H9 (cell line): Measurements from ENCODE around the gene AKR7A2. TPM values are rescaled to one million over a fixed set of nuclear protein-coding genes. Genes with fewer than 3 reads are reported as not detected.

Experiments
- DNase-seq: peaks from one replicate; pipeline ENCODE4 v3.0.0-alpha.2; 2017
- H2AFZ ChIP-seq: one replicate; pipeline ENCODE4 v1.6.1; 2013; ENCODE audit warnings: mild to moderate bottlenecking, low read length, control low read depth, moderate library complexity
- H2AK5ac ChIP-seq: 2 replicates; pipeline ENCODE4 v1.6.1; 2013; ENCODE audit warnings: low read length, control low read depth, mixed read lengths; ENCODE audit not compliant: insufficient read length
- H2BK120ac ChIP-seq: one replicate; pipeline ENCODE4 v1.6.1; 2013; ENCODE audit warnings: low read depth, mild to moderate bottlenecking, low read length, control low read depth, inconsistent platforms; ENCODE audit not compliant: poor library complexity, severe bottlenecking
- H2BK12ac ChIP-seq: 2 replicates; pipeline ENCODE4 v1.6.1; 2013; ENCODE audit warnings: low read length, control low read depth, mixed read lengths, low read depth; ENCODE audit not compliant: insufficient read length
- H2BK15ac ChIP-seq: 2 replicates; pipeline ENCODE4 v1.6.1; 2013; ENCODE audit warnings: low read depth, low read length, control low read depth
- H2BK20ac ChIP-seq: one replicate; pipeline ENCODE4 v1.6.1; 2013; ENCODE audit warnings: low read depth, mild to moderate bottlenecking, low read length, control low read depth, inconsistent platforms; ENCODE audit not compliant: poor library complexity, severe bottlenecking
- H2BK5ac ChIP-seq: 2 replicates; pipeline ENCODE4 v1.6.1; 2013; ENCODE audit warnings: low read length, control low read depth, mixed read lengths; ENCODE audit not compliant: insufficient read length
- H3K14ac ChIP-seq: 2 replicates; pipeline ENCODE4 v1.6.1; 2013; ENCODE audit warnings: low read length, control low read depth; ENCODE audit not compliant: insufficient read depth
- H3K18ac ChIP-seq: 2 replicates; pipeline ENCODE4 v1.6.1; 2013; ENCODE audit warnings: low read depth, mild to moderate bottlenecking, mixed read lengths, low read length, control low read depth; ENCODE audit not compliant: insufficient read length
- H3K23ac ChIP-seq: 2 replicates; pipeline ENCODE4 v1.6.1; 2013; ENCODE audit warnings: low read length, control low read depth, mixed read lengths, low read depth; ENCODE audit not compliant: insufficient read length
- H3K23me2 ChIP-seq: 2 replicates; pipeline ENCODE4 v1.6.1; 2013; ENCODE audit warnings: low read depth, mild to moderate bottlenecking, mixed read lengths, low read length, control low read depth; ENCODE audit not compliant: insufficient read length, poor library complexity, severe bottlenecking
- H3K27ac ChIP-seq: 2 replicates; pipeline ENCODE4 v1.5.1; 2013; ENCODE audit warnings: low read length, control low read depth, mixed read lengths, low read depth; ENCODE audit not compliant: insufficient read length
- H3K27me3 ChIP-seq: 2 replicates; pipeline ENCODE4 v1.6.1; 2013; ENCODE audit warnings: low read length, control low read depth, inconsistent platforms; ENCODE audit not compliant: insufficient read depth
- H3K4ac ChIP-seq: 2 replicates; pipeline ENCODE4 v1.6.1; 2013; ENCODE audit warnings: low read depth, mild to moderate bottlenecking, control low read depth, inconsistent platforms, low read length, moderate library complexity
- H3K4me1 ChIP-seq: 2 replicates; pipeline ENCODE4 v1.6.1; 2013; ENCODE audit warnings: low read length, control low read depth, inconsistent platforms; ENCODE audit not compliant: insufficient read depth
- H3K4me2 ChIP-seq: 2 replicates; pipeline ENCODE4 v1.6.1; 2013; ENCODE audit warnings: low read length, control low read depth, mixed read lengths; ENCODE audit not compliant: insufficient read length, insufficient read depth
- H3K56ac ChIP-seq: 2 replicates; pipeline ENCODE4 v1.6.1; 2013; ENCODE audit warnings: low read depth, mild to moderate bottlenecking, mixed read lengths, low read length, control low read depth; ENCODE audit not compliant: insufficient read length
- H3K79me1 ChIP-seq: 2 replicates; pipeline ENCODE4 v1.6.1; 2013; ENCODE audit warnings: low read depth, mild to moderate bottlenecking, moderate library complexity, low read length, control low read depth, inconsistent platforms; ENCODE audit not compliant: insufficient read depth, poor library complexity, severe bottlenecking
- H3K79me2 ChIP-seq: 2 replicates; pipeline ENCODE4 v1.6.1; 2013; ENCODE audit warnings: low read length, control low read depth, inconsistent platforms; ENCODE audit not compliant: insufficient read depth
- H3K9ac ChIP-seq: 2 replicates; pipeline ENCODE4 v1.6.1; 2013; ENCODE audit warnings: low read length, control low read depth, mixed read lengths; ENCODE audit not compliant: insufficient read length; ENCODE audit errors: extremely low read depth
- H3K9me3 ChIP-seq: one replicate; pipeline ENCODE4 v1.6.1; 2013; ENCODE audit warnings: low read depth, low read length, inconsistent platforms; ENCODE audit not compliant: control insufficient read depth
- H3T11ph ChIP-seq: one replicate; pipeline ENCODE4 v1.6.1; 2013; ENCODE audit warnings: mild to moderate bottlenecking, low read length, control low read depth, inconsistent platforms
- H4K20me1 ChIP-seq: one replicate; pipeline ENCODE4 v1.6.1; 2013; ENCODE audit not compliant: control insufficient read depth, insufficient read length, insufficient read depth
- H4K5ac ChIP-seq: 2 replicates; pipeline ENCODE4 v1.6.1; 2013; ENCODE audit warnings: low read depth, mild to moderate bottlenecking, mixed read lengths, low read length, control low read depth; ENCODE audit not compliant: insufficient read length
- H4K8ac ChIP-seq: replicated peaks from 2 replicates; pipeline ENCODE4 v1.6.1; 2013; ENCODE audit warnings: low read length, control low read depth, mixed read lengths, low read depth; ENCODE audit not compliant: insufficient read length
- H4K91ac ChIP-seq: 2 replicates; pipeline ENCODE4 v1.6.1; 2013; ENCODE audit warnings: low read depth, mild to moderate bottlenecking, moderate library complexity, mixed read lengths, low read length, control low read depth; ENCODE audit not compliant: insufficient read length
- H3K27ac Mint-ChIP-seq, 3 experiments: 2 replicates in 2 of 3; 3 replicates in 1 of 3; pipeline ENCODE4 v1.8.0; 2020 to 2021; ENCODE audit warnings: mixed read lengths in 3 of 3, mild to moderate bottlenecking in 1 of 3, moderate library complexity in 1 of 3
- H3K27me3 Mint-ChIP-seq: 2 replicates; pipeline ENCODE4 v1.8.0; 2021; ENCODE audit warnings: low read depth, mild to moderate bottlenecking, moderate library complexity, mixed read lengths
- H3K36me3 Mint-ChIP-seq, 3 experiments: 2 replicates in 2 of 3; 3 replicates in 1 of 3; pipeline ENCODE4 v1.8.0; 2020 to 2021; ENCODE audit warnings: low read depth in 3 of 3, mixed read lengths in 3 of 3; ENCODE audit not compliant: insufficient read depth in 1 of 3
- H3K4me1 Mint-ChIP-seq, 2 experiments: 2 replicates each; pipeline ENCODE4 v1.8.0; 2020; ENCODE audit warnings: mixed read lengths in 2 of 2
- H3K4me3 Mint-ChIP-seq, 2 experiments: 2 replicates in 1 of 2; 3 replicates in 1 of 2; pipeline ENCODE4 v1.8.0; 2020 to 2021; ENCODE audit warnings: mild to moderate bottlenecking in 2 of 2, mixed read lengths in 2 of 2, moderate library complexity in 1 of 2
- H3K9me3 Mint-ChIP-seq, 2 experiments: 2 replicates in 1 of 2; 3 replicates in 1 of 2; pipeline ENCODE4 v1.8.0; 2020; ENCODE audit warnings: mild to moderate bottlenecking in 2 of 2, mixed read lengths in 2 of 2, moderate library complexity in 1 of 2
- WGBS: extraction: QIAGEN DNeasy Blood & Tissue Kit; methylation state at CpG from one replicate; pipeline ENCODE4 v1.1.7; 2013; ENCODE audit warnings: missing lambda C conversion rate, low lambda C conversion rate, mixed read lengths; ENCODE audit not compliant: insufficient read length; ENCODE audit errors: extremely low coverage; 5-methylcytosine and 5-hydroxymethylcytosine counted together
- total RNA-seq: library from RNA; stranded (reverse); gene quantifications from 2 replicates; pipeline ENCODE4 v1.2.1, GENCODE V29; 2021
- TF ChIP-seq, protein P1 (sequence below): fragments of 200-600 bp; sonication (generic); conservative IDR thresholded peaks from 3 replicates; pipeline ENCODE4 v1.8.0; 2021; ENCODE audit warnings: antibody characterized with exemption, mild to moderate bottlenecking

Gene AKR7A2
- total RNA-seq, 1 experiment from 2014 or later: 50.3 TPM

DNA sequence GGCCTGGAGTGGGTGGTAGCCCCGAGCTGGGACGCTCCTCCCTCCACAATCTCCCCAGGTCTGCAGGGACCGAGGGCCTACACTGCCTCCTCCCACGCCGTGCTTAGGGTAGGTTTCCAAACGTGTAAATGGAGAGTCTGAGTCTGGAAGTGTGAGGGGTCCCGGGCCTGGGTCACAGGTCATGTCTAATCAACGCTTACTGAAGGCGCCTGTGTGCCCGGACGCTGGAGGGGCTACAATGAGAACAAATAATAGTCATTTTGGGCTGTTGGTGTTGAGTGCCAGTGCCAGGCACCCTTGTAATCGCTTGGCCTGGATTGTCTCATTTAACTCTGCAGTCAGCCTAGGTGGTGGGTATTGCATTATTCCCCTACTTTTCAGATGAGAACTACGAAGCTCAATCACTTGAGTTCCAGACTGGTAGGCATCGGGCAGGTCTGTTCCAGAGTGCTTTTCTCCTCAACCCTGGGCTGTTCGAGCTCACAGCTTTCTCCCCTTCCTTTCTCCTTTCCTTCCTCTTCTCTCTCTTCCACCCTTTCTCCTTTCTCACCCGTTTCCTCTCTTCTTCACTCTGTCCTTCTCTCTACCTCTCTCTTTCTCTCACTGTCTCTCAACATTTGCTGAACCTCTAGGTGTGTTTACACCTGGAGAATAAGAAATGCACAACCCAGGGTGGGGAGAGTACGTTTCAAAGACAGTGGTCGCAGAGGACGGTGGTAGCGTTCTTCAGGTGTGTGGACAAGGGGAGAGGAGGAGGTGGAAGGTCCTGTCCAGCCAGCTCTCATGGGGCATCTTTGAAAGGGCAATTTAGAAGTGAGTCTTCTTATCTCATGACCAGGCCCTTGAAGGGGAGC lies 1.1 kb upstream of the AKR7A2 start:
- H3T11ph ChIP-seq: no peak overlapping the region
- H4K5ac ChIP-seq: no peak overlapping the region
- peak overlapping the region in 1 of 3 experiments; percentile 77; a peak in 2 of 7 replicates for H3K27ac Mint-ChIP-seq
- no peaks in the 10 kb centered on the region for H3K79me1 ChIP-seq
- no peaks in the 10 kb centered on the region for H3K79me2 ChIP-seq
- TF ChIP-seq, protein P1, sequence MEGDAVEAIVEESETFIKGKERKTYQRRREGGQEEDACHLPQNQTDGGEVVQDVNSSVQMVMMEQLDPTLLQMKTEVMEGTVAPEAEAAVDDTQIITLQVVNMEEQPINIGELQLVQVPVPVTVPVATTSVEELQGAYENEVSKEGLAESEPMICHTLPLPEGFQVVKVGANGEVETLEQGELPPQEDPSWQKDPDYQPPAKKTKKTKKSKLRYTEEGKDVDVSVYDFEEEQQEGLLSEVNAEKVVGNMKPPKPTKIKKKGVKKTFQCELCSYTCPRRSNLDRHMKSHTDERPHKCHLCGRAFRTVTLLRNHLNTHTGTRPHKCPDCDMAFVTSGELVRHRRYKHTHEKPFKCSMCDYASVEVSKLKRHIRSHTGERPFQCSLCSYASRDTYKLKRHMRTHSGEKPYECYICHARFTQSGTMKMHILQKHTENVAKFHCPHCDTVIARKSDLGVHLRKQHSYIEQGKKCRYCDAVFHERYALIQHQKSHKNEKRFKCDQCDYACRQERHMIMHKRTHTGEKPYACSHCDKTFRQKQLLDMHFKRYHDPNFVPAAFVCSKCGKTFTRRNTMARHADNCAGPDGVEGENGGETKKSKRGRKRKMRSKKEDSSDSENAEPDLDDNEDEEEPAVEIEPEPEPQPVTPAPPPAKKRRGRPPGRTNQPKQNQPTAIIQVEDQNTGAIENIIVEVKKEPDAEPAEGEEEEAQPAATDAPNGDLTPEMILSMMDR: no peak
- peak overlapping the region; percentile 69 for H3K4me2 ChIP-seq
- H3K4me1 ChIP-seq: no peaks in the 10 kb centered on the region
- no peak for DNase-seq
- no peaks in the 10 kb centered on the region for H3K27me3 ChIP-seq
- no peaks in the 10 kb centered on the region for H4K20me1 ChIP-seq
- no peaks in the 10 kb centered on the region; the same call in 1 of the 2 replicates for H3K27me3 Mint-ChIP-seq
- peaks cover 19% of the 10 kb centered on the region in 2 experiments for H3K4me1 Mint-ChIP-seq
- WGBS: 100% methylated on average over 1 of the region's 20 CpGs
- no peak overlapping the region for H3K27ac ChIP-seq
- no peak overlapping the region for H2BK12ac ChIP-seq
- no peak overlapping the region for H2BK120ac ChIP-seq
- no peak overlapping the region for H2BK20ac ChIP-seq
- no peaks in the 10 kb centered on the region for H3K9me3 ChIP-seq
- H3K9ac ChIP-seq: peak overlapping the region; percentile 76
- no peak overlapping the region for H2AK5ac ChIP-seq
- peaks cover 6 to 16% (median 12%) of the 10 kb centered on the region in 3 experiments; a peak in 6 of 7 replicates for H3K36me3 Mint-ChIP-seq
- 0 out of 2 replicates have a peak overlapping the region, but pooled peaks have one; percentile 44 for H3K14ac ChIP-seq
- H2AFZ ChIP-seq: no peak overlapping the region
- no peak overlapping the region for H3K56ac ChIP-seq
- H2BK15ac ChIP-seq: no peak overlapping the region
- H3K23me2 ChIP-seq: peaks cover 13% of the 10 kb centered on the region
- no peak overlapping the region for H3K4ac ChIP-seq
- H2BK5ac ChIP-seq: no peak overlapping the region
- no peak overlapping the region for H3K18ac ChIP-seq
- peak overlapping the region; percentile 85 to 87 for H3K4me3 Mint-ChIP-seq
- H4K91ac ChIP-seq: no peak overlapping the region
- H3K23ac ChIP-seq: no peak overlapping the region
- H4K8ac ChIP-seq: no peak overlapping the region
- H3K9me3 Mint-ChIP-seq: no peaks in the 10 kb centered on the region
